ENCODE measurements around the gene TMEM239.
"Not testable (repeated sequence)": the region's sequence is repeated elsewhere in the genome, so short reads cannot be mapped to it uniquely, and the experiment has no call there.

TMEM239 gene

GRCh38 chr20:2816030-2816582 lies at the start of gene TMEM239:
TSS of gene TMEM239 (plus strand) at chr20:2816364. CDS start at chr20:2816555, 191 bp downstream.
- in situ Hi-C loops (cut with MboI; ENCODE audit: low sequenced_read_pairs) = no loop called here

- in situ Hi-C loops (cut with MboI; ENCODE audit: low sequenced_read_pairs) = no loop called here
Observed at GRCh38 chr20:2767768-2768631, 48.2 kb upstream of the TMEM239 start.

DNA sequence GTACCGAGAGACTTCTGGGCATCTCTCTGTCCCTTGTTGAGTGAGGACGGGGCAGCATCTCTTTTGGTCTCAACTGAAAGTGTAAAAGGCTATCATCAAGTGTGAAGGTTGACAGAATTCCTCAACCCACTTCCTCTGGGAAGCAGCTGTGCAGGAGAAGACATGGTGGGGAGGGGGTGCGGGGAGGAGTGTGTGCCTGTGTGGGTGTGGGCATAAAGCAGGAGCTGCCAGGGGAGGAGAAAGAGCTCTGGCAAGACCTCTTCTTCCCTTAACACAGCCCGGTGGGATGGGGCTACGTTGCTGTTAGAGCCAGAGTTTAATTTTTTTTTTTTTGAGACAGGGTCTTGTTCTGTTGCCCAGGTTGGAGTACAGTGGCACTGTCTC lies 47.5 kb upstream of the TMEM239 start:
- in situ Hi-C loops (cut with MboI; ENCODE audit: low sequenced_read_pairs) = no loop called here

DNA sequence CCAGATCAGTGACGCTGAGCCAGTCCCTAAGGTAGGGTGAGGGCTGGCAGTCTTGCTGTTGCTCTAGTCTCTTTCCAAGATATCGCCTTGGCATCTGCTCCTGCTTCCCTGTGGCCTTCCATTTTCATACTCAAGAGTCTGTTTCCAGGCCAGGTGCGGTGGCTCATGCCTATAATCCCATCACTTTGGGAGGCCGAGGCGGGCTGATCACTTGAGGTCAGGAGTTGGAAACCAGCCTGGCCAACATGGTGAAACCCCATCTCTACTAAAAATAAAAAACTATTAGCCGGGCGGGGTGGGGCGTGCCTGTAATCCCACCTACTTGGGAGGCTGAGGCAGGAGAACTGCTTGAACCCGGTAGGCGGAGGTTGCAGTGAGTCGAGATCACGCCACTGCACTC lies 46.1 kb upstream of the TMEM239 start:
- in situ Hi-C loops (cut with MboI; ENCODE audit: low sequenced_read_pairs) = not testable (repeated sequence)

DNA sequence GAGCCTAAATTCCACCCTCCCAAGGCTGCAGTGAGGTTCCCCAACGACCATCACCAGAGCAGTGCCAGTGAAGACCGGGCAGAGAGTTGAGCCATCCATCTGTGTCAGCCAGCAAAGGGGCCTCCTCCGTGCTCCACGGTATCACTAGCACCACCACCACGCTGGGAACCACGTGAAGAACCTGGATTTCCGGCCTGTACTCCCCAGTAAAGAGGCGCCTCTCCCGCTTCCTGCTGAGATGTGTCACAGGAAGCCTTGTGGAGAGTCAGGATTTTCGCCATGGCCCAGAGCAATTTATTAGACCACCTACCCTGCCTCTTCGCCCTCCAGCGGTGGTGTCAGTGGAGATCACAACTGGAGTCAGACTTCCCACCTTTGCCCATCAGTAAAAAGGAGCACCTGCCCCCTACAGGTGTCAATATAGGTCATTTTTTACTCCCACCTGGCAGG lies 44.5 kb upstream of the TMEM239 start:
- in situ Hi-C loops (cut with MboI; ENCODE audit: low sequenced_read_pairs) = no loop called here

- in situ Hi-C loops (cut with MboI; ENCODE audit: low sequenced_read_pairs) = no loop called here
Observed at GRCh38 chr20:2773812-2774211, 42.4 kb upstream of the TMEM239 start.

DNA sequence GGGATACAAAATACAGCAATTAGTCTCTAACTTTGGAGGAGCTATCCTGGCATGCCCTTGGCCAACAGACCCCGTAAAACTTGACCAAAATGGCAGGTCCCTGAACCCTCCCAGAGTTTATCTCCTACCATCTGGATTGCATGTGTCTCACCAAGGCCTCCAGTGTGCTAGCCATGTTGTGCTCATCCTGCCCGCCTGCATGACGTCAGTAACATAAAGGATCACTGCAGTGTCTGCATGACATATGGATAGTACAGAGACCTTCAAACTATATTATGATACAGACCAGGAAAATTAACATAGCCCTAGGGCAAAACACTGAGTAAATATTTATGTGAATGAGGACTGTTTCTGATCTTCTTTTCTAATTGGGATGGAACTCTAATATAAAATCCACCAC lies 41.0 kb upstream of the TMEM239 start:
- in situ Hi-C loops (cut with MboI; ENCODE audit: low sequenced_read_pairs) = no loop called here

- in situ Hi-C loops (cut with MboI; ENCODE audit: low sequenced_read_pairs) = no loop called here
Observed at GRCh38 chr20:2778602-2779321, 37.4 kb upstream of the TMEM239 start.

DNA sequence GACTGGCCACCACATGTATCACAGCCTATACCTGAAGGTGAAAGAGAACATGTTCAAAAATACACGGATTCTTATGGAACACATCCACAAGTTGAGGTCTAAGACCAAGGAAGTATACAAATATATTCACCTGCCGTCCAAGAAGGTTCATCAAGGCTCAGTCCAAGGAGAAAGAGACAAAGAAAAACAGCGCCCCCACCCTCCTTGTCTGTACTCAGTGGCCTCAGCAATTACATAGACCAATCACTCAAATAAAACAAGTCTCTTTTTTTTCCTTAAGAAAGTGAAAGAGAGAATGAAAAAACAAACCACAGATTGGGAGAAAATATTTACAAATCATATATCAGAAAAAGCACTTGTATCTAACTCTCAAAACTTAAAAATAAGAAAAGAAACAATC lies 35.2 kb upstream of the TMEM239 start:
- in situ Hi-C loops (cut with MboI; ENCODE audit: low sequenced_read_pairs) = no loop called here

- in situ Hi-C loops (cut with MboI; ENCODE audit: low sequenced_read_pairs) = no loop called here
Observed at GRCh38 chr20:2783908-2784566, 32.1 kb upstream of the TMEM239 start.

DNA sequence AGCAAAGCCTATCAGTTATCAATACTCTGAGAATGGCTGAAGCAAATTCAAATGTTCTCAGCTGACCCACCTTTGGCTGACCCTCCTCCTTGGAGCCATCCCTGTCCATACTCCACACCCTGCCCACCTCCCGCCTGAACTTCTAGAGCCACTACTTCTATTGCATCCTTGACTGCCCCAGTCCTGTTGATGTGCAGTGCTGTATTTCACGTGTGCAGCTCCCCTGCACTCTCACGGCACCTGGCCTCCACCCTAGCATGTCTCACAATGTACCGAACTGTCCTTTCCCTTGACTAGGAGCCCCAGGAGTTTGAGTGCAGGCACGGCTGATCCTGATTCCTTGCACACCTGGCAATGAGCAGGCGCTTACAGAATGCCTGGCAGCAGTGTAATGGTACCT lies 22.7 kb upstream of the TMEM239 start:
- in situ Hi-C loops (cut with MboI; ENCODE audit: low sequenced_read_pairs) = no loop called here

DNA sequence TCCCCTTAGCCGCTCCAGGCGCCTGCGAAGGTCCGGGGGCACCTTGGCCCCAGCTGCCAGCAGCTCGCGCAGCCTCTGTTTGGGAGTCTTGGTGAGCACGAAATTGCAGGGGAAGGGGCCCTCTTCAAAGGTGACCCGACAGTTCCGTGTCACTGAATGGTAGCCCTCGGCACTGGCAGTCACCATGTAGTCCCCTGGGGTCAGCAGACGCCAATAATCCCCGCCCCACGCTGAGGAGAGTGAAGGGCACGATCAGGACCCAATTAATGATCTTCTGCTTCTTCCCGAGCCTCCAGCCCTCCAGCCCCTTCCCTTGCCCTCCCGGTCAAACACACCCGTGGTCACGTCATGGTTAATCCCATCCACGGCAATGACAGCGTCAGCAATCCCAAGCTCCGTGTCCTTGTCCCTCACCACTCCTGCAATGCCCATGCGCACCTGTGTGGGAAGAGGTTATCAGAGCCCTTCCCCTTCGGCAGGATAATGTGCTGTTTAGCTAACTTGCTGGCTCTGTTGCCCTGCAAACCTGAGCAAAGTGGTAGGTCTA lies 21.9 kb upstream of the TMEM239 start:
- in situ Hi-C loops (cut with MboI; ENCODE audit: low sequenced_read_pairs) = no loop called here

DNA sequence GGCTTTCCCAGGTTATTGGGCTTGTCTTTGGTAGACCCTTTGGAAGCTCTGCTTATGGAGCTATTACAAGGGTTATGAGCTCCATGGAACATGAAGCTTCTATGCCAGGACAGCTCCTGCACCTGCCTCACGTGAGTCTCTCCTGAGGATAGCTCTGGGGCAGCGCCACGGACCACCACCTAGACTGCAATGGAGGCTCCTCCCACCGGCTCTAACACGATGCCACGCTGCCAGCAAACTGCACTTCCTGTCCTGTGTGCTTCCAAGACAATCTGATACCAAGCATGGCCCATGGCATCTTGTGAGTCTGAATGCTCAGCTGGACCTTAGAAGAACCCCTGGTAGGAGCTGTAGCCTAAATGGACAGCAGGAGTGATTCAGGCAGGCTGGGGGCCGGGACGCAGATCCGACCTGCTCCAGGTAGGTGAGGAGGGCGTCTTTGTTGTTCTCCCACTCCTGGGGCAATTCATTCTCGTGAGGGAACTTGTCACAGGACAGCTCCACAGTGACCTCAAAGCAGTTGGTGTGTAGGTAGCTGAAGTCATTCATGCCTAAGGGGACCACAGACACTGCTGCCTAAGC lies 21.2 kb upstream of the TMEM239 start:
- in situ Hi-C loops (cut with MboI; ENCODE audit: low sequenced_read_pairs) = no loop called here

DNA sequence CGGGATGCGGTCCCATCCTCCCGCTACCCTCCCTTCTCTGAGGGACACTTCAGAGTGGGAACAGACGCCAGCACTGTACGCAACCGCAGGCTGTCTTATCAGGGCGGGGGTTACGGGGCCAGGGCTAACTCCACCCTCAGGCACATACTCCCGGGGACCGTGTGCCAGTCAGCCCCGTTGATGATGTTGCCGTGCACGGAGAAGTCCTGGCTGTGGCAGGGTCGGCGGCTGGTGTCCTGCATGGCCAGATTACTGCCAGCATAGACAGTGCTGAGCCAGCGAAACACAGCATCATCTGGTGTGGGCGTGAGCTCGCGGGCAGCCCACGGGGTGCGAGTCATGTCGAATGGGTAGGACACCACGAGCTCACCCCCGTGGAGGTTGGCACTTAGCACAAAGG lies 20.7 kb upstream of the TMEM239 start:
- in situ Hi-C loops (cut with MboI; ENCODE audit: low sequenced_read_pairs) = no loop called here

DNA sequence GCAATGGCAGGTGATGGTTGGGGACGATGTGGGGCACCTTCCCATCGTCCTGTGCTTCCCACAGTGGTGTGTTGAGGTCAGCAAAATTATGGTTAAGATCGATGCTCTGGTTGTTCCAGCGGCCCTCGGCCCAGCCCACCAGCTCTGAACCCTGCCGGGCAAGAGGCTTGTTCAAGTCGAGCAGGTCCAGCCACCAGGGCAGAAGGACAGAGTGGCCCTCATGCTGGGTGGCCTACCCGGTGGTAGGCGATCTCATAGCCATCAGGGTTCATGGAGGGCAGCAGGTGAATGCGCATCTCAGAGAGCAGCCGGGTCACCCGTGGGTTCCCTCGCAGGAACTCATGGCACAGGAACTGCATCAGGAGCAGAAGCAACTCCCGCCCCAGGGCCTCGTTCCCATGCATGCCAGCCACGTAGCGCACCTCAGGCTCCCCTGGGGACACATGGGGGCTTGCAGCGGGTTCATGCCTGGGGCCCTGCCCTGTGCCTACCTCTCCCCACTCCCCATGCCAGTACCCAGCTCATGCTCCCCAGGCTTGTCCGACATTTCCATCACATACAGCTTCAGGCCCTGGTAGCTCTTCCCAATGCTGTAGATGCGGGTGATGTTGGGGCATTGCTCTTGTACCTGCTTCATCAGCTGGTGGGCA lies 20.0 kb upstream of the TMEM239 start:
- in situ Hi-C loops (cut with MboI; ENCODE audit: low sequenced_read_pairs) = no loop called here

DNA sequence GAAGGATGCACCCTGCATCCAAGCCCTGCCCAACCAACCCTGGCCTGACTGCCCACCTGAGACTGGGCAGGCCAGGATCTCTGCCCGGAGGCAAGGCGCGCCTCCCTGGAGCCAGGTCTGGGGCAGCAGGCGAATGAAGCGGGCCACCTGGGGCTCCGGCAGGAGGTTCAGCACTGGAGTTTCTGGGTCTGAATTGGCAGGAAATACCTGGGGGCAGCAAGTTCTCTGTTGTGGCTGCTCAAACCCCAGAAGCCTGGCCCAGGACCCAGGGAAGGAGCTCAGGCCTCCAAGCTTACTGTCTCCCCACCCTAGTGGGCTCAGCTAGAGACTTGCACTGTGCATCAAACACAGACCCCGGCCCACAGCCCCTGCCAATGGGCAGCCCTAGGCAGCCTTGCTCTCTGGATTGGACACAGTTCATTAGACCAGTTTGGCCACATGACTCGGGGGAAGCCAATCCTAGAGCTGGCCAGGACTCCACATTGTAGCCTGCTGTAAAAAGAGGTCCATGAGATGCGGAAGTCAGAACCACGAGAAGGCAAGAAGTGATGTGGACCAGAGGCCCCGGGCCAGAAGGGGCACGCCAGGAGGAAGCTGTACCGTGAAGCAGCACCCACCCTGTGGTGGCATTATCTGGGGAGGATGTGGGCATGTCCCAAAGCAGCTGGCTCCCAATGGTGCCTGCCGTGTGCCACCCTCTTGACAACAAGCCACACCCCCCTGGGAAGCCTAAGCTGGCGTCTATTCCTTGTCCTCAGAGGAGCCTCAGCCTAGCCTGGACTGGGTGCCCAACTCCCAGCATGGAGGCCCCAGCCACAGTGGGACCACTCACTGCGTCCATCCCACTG lies 18.8 kb upstream of the TMEM239 start:
- in situ Hi-C loops (cut with MboI; ENCODE audit: low sequenced_read_pairs) = no loop called here

DNA sequence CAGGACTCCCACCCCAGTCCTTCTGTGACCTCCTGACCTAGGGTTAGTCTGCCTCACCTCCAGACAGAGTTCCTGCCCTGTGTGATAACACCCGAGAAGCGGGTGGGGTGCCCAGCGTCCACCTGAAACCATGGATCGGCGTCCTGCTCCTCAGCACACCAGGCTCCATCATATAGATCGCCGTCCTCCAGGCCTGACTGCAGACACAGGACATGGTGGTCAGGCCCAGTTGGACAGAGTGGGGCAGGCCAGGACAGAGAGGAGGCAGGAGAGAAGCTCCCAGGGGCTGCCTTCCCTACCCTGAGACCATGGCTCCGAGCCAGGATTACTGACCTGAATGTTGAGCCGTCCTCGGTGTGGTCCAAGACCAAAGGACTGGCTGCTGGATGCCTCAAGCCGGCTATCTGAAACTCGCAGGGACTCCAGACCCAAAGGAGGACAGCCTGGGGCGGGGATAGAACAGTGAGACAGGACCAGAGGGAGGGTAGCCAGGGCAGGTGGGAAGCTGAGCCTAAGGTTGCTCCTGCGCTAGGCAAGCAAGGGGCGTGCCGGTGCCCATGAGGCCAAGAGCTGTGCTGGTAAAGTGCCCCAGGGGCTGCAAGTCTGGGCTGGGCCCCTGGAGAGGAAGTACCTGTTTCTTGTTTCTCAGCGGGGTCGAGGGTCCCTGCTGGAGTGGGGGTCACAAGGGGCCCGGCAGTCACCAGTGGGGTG lies 17.9 kb upstream of the TMEM239 start:
- in situ Hi-C loops (cut with MboI; ENCODE audit: low sequenced_read_pairs) = no loop called here

DNA sequence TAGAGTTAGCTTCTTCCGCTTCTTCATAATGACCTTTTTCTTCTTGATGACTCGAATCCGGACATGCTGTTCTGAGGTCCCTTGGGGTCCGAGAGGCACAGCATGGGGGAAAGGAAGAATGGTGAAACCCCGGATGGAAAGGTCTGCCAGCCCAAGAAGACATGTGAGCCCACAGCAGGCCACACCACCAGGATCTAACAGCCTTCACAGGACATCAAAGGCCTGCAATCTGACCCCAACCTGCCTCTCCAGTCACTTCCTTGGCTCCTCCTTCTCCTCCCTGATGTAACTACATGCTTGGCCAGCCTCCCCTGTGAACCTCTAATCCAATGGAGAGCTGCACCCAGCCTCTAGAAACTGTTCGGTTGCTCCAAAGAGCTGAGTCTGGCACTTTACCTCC lies 17.4 kb upstream of the TMEM239 start:
- in situ Hi-C loops (cut with MboI; ENCODE audit: low sequenced_read_pairs) = no loop called here

- in situ Hi-C loops (cut with MboI; ENCODE audit: low sequenced_read_pairs) = no loop called here
Observed at GRCh38 chr20:2799271-2799670, 16.9 kb upstream of the TMEM239 start.

All from HL-60/S4 (cell line).